K562 (cell line): ENCODE results near the gene ZNF366. TPM values are rescaled to one million over a fixed set of nuclear protein-coding genes. Genes with fewer than 3 reads are reported as not detected.

Experiments
- ATAC-seq: fragments of 200-7000 bp; cut with Tn5 transposase; 3 replicates; pipeline ENCODE4 v1.9.1; 2020; ENCODE audit warnings: moderate library complexity
- BruUV-seq: library from RNA; stranded (reverse); fragments of 400-500 nt; replicated peaks from 2 replicates; lab custom pipeline; 2021; lab: Mats Ljungman, UMichigan
- CTCF ChIA-PET: fragments of 300-600 bp; formaldehyde crosslinking; extraction: SDS; loops from one replicate; lab custom pipeline; 2021; ENCODE audit warnings: low intra/inter-chr PET ratio; lab: Yijun Ruan, JAX
- POLR2A ChIA-PET: fragments of 300-600, 350-650 bp; sonication (Branson Sonifier 250); formaldehyde crosslinking; extraction: SDS; loops from one replicate; lab custom pipeline; 2021; ENCODE audit warnings: antibody characterized with exemption, inconsistent platforms; lab: Yijun Ruan, JAX
- DNase-seq, 4 experiments: peaks; one replicate each; pipeline versions ENCODE4 v3.0.0 to v3.0.0-alpha.2; 2011 to 2018; ENCODE audit warnings: low spot score in 3 of 4, mixed read lengths in 3 of 4; ENCODE audit errors: extremely low read depth in 1 of 4
- FAIRE-seq: peaks from 2 replicates; lab custom pipeline; 2011; peaks lifted over from hg19 to GRCh38; lab: Jason Lieb, UNC
- H2AFZ ChIP-seq: 2 replicates; pipeline ENCODE4 v1.6.0; 2011; ENCODE audit warnings: low read depth, low read length, control low read depth, inconsistent platforms
- H3K27ac ChIP-seq: fragments of 200-600 bp; 3 replicates; pipeline ENCODE4 v1.8.0; 2011; ENCODE audit warnings: low read depth, mild to moderate bottlenecking, control low read depth, inconsistent platforms, low read length, moderate library complexity, mixed read lengths; ENCODE audit errors: extremely low read depth
- H3K27me3 ChIP-seq, 2 experiments: fragments of 300-600 bp in 1 of 2; 2 replicates in 1 of 2; 3 replicates in 1 of 2; pipeline versions ENCODE4 v1.6.0 to v1.8.0; 2011; ENCODE audit warnings: inconsistent platforms in 2 of 2, low read length in 2 of 2, mild to moderate bottlenecking in 1 of 2, mixed read lengths in 1 of 2, moderate library complexity in 1 of 2; ENCODE audit not compliant: control insufficient read depth in 2 of 2, insufficient read depth in 2 of 2
- H3K36me3 ChIP-seq: fragments of 300-600 bp; 3 replicates; pipeline ENCODE4 v1.8.0; 2011; ENCODE audit warnings: mild to moderate bottlenecking, low read length, inconsistent platforms; ENCODE audit not compliant: control insufficient read depth, insufficient read depth
- H3K4me1 ChIP-seq, 2 experiments: fragments of 200-600 bp in 1 of 2; replicated peaks in 1 of 2; 2 replicates in 1 of 2; 3 replicates in 1 of 2; pipeline versions ENCODE4 v1.5.1 to v1.8.0; 2011; ENCODE audit warnings: inconsistent platforms in 2 of 2, low read length in 2 of 2, mild to moderate bottlenecking in 1 of 2, mixed read lengths in 1 of 2, moderate library complexity in 1 of 2; ENCODE audit not compliant: control insufficient read depth in 2 of 2, insufficient read depth in 2 of 2
- H3K4me2 ChIP-seq: 2 replicates; pipeline ENCODE4 v1.6.1; 2011; ENCODE audit warnings: low read length, control low read depth, inconsistent platforms, mixed read lengths; ENCODE audit not compliant: insufficient read depth
- H3K4me3 ChIP-seq: fragments of 200-600 bp; sonication (generic), shearing (Covaris generic); 2 replicates; pipeline ENCODE4 v1.5.1; 2016; ENCODE audit warnings: control low read depth, inconsistent platforms
- H3K79me2 ChIP-seq: fragments of 200-600 bp; 3 replicates; pipeline ENCODE4 v1.8.0; 2011; ENCODE audit warnings: low read length, inconsistent platforms; ENCODE audit not compliant: control insufficient read depth, insufficient read depth
- H3K9ac ChIP-seq, 2 experiments: 2 replicates each; pipeline versions ENCODE4 v1.6.0 to v1.6.1; 2011; ENCODE audit warnings: low read depth in 2 of 2, low read length in 2 of 2, control low read depth in 1 of 2, inconsistent platforms in 1 of 2, mild to moderate bottlenecking in 1 of 2, mixed read lengths in 1 of 2; ENCODE audit not compliant: insufficient read depth in 1 of 2
- H3K9me1 ChIP-seq: one replicate; pipeline ENCODE4 v1.6.0; 2011; ENCODE audit warnings: inconsistent platforms, mild to moderate bottlenecking, low read length, moderate library complexity; ENCODE audit not compliant: control insufficient read depth, insufficient read depth
- H3K9me3 ChIP-seq: replicated peaks from 2 replicates; pipeline ENCODE4 v1.5.1; 2011; ENCODE audit warnings: low read depth, low read length, inconsistent platforms; ENCODE audit not compliant: control insufficient read depth, insufficient read depth
- H4K20me1 ChIP-seq: replicated peaks from 2 replicates; pipeline ENCODE4 v1.6.1; 2011; ENCODE audit warnings: low read length, inconsistent platforms, mixed read lengths; ENCODE audit not compliant: control insufficient read depth, insufficient read depth
- MTF1 ChIP-seq: fragments of 250-450 bp; sonication (Bioruptor Pico); IDR thresholded peaks from 2 replicates; pipeline ENCODE4 v1.9.0; 2021; ENCODE audit warnings: moderate library complexity, mild to moderate bottlenecking, inconsistent platforms, borderline replicate concordance
- NR2C1 ChIP-seq, 2 experiments: fragments of 450-650 bp; IDR thresholded peaks; 2 replicates each; pipeline ENCODE4 v1.6.1; 2017; ENCODE audit warnings: mild to moderate bottlenecking in 2 of 2, antibody characterized with exemption in 1 of 2, inconsistent platforms in 1 of 2, missing compliant biosample characterization in 1 of 2, missing genetic modification characterization in 1 of 2
- TOE1 ChIP-seq, 2 experiments: fragments of 450-650 bp in 1 of 2; sonication (generic) in 1 of 2; formaldehyde crosslinking in 1 of 2; IDR thresholded peaks; 2 replicates each; pipeline versions ENCODE4 v1.7.1 to v1.8.0; 2016 to 2022; ENCODE audit warnings: borderline replicate concordance in 2 of 2, mild to moderate bottlenecking in 2 of 2, antibody characterized with exemption in 1 of 2, inconsistent platforms in 1 of 2, low read depth in 1 of 2, missing genetic modification reagents in 1 of 2, moderate library complexity in 1 of 2
- ZNF217 ChIP-seq: sonication (generic); formaldehyde crosslinking; IDR thresholded peaks from 2 replicates; pipeline ENCODE4 v1.8.0; 2022; ENCODE audit warnings: mild to moderate bottlenecking, missing genetic modification reagents
- ZNF282 ChIP-seq: sonication (generic); formaldehyde crosslinking; IDR thresholded peaks from 2 replicates; pipeline ENCODE4 v1.8.1; 2023; ENCODE audit warnings: missing genetic modification reagents
- WGBS: fragments of 100-300 bp; shearing (Covaris generic); methylation state at CpG from one replicate; pipeline ENCODE4 v1.1.6; 2016; ENCODE audit warnings: low coverage, mixed read lengths; ENCODE audit not compliant: insufficient coverage; ENCODE audit errors: missing lambda C conversion rate; 5-methylcytosine and 5-hydroxymethylcytosine counted together
- in situ Hi-C: fragments of 300-500 bp; cut with MboI; formaldehyde crosslinking; loops from 4 replicates; pipeline ENCODE4 v1.15.0; 2018; ENCODE audit warnings: inconsistent platforms, mixed read lengths
- intact Hi-C: fragments of 100-400 bp; cut with micrococcal nuclease; formaldehyde crosslinking; loops from 2 replicates; pipeline ENCODE4 v1.14.2; 2022
- polyA plus RNA-seq, 8 experiments: library from polyadenylated mRNA; depleted of rRNA in 4 of 8; stranded (reverse) in 5 of 8; unstranded in 3 of 8; fragments of >200 nt; fragmentation: Nextera tagmentation in 2 of 8; fragmentation: Illumina TruSeq in 1 of 8; extraction: Ambion mirVana in 2 of 8; extraction: Trizol in 1 of 8; gene quantifications; 2 replicates each; pipeline versions ENCODE4 v1.2.1 to v1.2.3, GENCODE V29; 2011 to 2014; ENCODE audit warnings: inconsistent platforms in 1 of 8, missing spikeins in 1 of 8
- total RNA-seq, 7 experiments: library from RNA; depleted of rRNA in 6 of 7; stranded (reverse); fragments of >200 nt in 6 of 7; fragmentation: Illumina TruSeq in 2 of 7; extraction: Trizol in 2 of 7; gene quantifications; 2 replicates each; pipeline versions ENCODE4 v1.2.1 to v1.2.3, GENCODE V29; 2011 to 2021; ENCODE audit warnings: low replicate concordance in 1 of 7

ZNF366 gene
- total and polyA plus RNA-seq, 9 of the 15 experiments (the other 6 are each of a cell fraction or from before 2014, with no cell fraction given) = not detected

- Histone ChIP-seq H3K36me3 (no peaks in the 10 kb centered on the region), H3K9ac (no peak overlapping the region), H3K79me2 (no peaks in the 10 kb centered on the region), H3K27me3 (peaks cover 2 to 11% of the 10 kb centered on the region in 2 experiments; a peak in 2 of 5 replicates)
- FAIRE-seq (no peak), DNase-seq (no peak)
- no peak for TF ChIP-seq NR2C1 (IDR thresholded peaks at IDR 0.05)
- no peak for TF ChIP-seq NR2C1 (tag; IDR thresholded peaks at IDR 0.05)
- TF ChIP-seq, all 486 proteins: peak for 0
- 0% methylated on average over 3 of the region's 3 CpGs for WGBS
- no peaks in the 10 kb centered on the region for H4K20me1 ChIP-seq
- H3K9me3 ChIP-seq = no peaks in the 10 kb centered on the region
- no peak overlapping the region for H2AFZ ChIP-seq
- no peaks in the 10 kb centered on the region; a peak in 1 of 5 replicates for H3K4me1 ChIP-seq
- BruUV-seq = no TSS peak
- intact Hi-C loops = no loop called here
- no peaks in the 10 kb centered on the region for H3K9me1 ChIP-seq
- no peak for ATAC-seq
- H3K27ac ChIP-seq = no peak overlapping the region
- ChIA-PET POLR2A (interaction anchor here (0.8 kb wide), 1 partner anchor 104 kb away, joined by 3 read pairs; no protein-coding TSS in a partner anchor), CTCF (no interaction called here)
- no peak overlapping the region for H3K4me3 ChIP-seq
- no peak overlapping the region for H3K4me2 ChIP-seq
- in situ Hi-C loops = no loop called here
Observed at GRCh38 chr5:72434781-72435437, 72.3 kb downstream of the ZNF366 start.

- H3K9ac ChIP-seq = no peak overlapping the region
- H3K79me2 ChIP-seq = no peaks in the 10 kb centered on the region
- no peaks in the 10 kb centered on the region; a peak in 1 of 5 replicates for H3K4me1 ChIP-seq
- no TSS peak for BruUV-seq
- H3K36me3 ChIP-seq = no peaks in the 10 kb centered on the region
- no peak for TF ChIP-seq ZNF217 (CRISPR knock-in tag)
- no peak for TF ChIP-seq ZNF282
- TF ChIP-seq MTF1 (CRISPR knock-in tag) = no peak
- no peak for TF ChIP-seq TOE1 (IDR thresholded peaks at IDR 0.05; ENCODE audit: borderline replicate concordance)
- TF ChIP-seq TOE1 (CRISPR knock-in tag; IDR thresholded peaks at IDR 0.05; ENCODE audit: borderline replicate concordance, low read depth) = no peak
- H3K9me1 ChIP-seq = no peaks in the 10 kb centered on the region
- no peaks in the 10 kb centered on the region for H3K9me3 ChIP-seq
- H3K4me3 ChIP-seq = no peak overlapping the region
- no peaks in the 10 kb centered on the region for H4K20me1 ChIP-seq
- ChIA-PET CTCF (interaction anchor here (0.6 kb wide), 1 partner anchor 92 kb away, joined by 3 read pairs; no protein-coding TSS in a partner anchor), POLR2A (interaction anchor here (0.8 kb wide), 1 partner anchor 104 kb away, joined by 3 read pairs; no protein-coding TSS in a partner anchor)
- in situ Hi-C loops (no loop called here), intact Hi-C loops (no loop called here)
- peaks cover 2 to 11% of the 10 kb centered on the region in 2 experiments; a peak in 2 of 5 replicates for H3K27me3 ChIP-seq
- FAIRE-seq (no peak), ATAC-seq (no peak), DNase-seq (no peak)
- H3K27ac ChIP-seq = no peak overlapping the region
- H2AFZ ChIP-seq = no peak overlapping the region
- 5% methylated on average over 5 of the region's 5 CpGs for WGBS
- no peak overlapping the region for H3K4me2 ChIP-seq
Observed at GRCh38 chr5:72434056-72434780, 73.0 kb downstream of the ZNF366 start.
